KOPT-K1 (cell line): ENCODE data around the gene SEL1L.
A peak's percentile ranks its signal among the peaks of the same experiment; 100 is the strongest.

ENCODE experiments used
- H3K27ac ChIP-seq: fragments of 200-600 bp; sonication (generic); 2 replicates; pipeline ENCODE4 v1.5.1; 2016; ENCODE audit warnings: antibody characterized with exemption, mild to moderate bottlenecking, low read depth, low read length; ENCODE audit not compliant: poor library complexity, severe bottlenecking
- H3K36me3 ChIP-seq: fragments of 200-600 bp; sonication (generic); 2 replicates; pipeline ENCODE4 v1.5.1; 2017; ENCODE audit warnings: antibody characterized with exemption, mild to moderate bottlenecking, low read length, moderate library complexity; ENCODE audit not compliant: insufficient read depth
- H3K9me3 ChIP-seq: fragments of 200-600 bp; sonication (generic); 2 replicates; pipeline ENCODE4 v1.5.1; 2017; ENCODE audit warnings: antibody characterized with exemption, low read length, mild to moderate bottlenecking; ENCODE audit not compliant: insufficient read depth, poor library complexity, severe bottlenecking

Gene SEL1L

GRCh38 chr14:81533536-81534343 is at the start of gene SEL1L:
SEL1L (minus strand) TSS chr14:81533853; CDS start chr14:81533744, 109 bp downstream.
- Histone ChIP-seq H3K36me3 (0 out of 2 replicates have a peak, but pooled peaks cover 8% of the 10 kb centered on the region), H3K9me3 (peaks cover 13% of the 10 kb centered on the region), H3K27ac (peak within 1 kb of the TSS; percentile 53)

GRCh38 chr14:81582420-81582819 is 48.8 kb upstream of the SEL1L start:
- H3K9me3 ChIP-seq, result no peaks in the 10 kb centered on the region
- no peak overlapping the region for H3K27ac ChIP-seq
- no peaks in the 10 kb centered on the region for H3K36me3 ChIP-seq

GRCh38 chr14:81579115-81579514 is 45.5 kb upstream of the SEL1L start:
- Histone ChIP-seq H3K36me3 (no peaks in the 10 kb centered on the region), H3K9me3 (no peaks in the 10 kb centered on the region), H3K27ac (no peak overlapping the region)

- H3K9me3 ChIP-seq, result no peaks in the 10 kb centered on the region
- H3K27ac ChIP-seq, result no peak overlapping the region
- H3K36me3 ChIP-seq, result no peaks in the 10 kb centered on the region
Observed at GRCh38 chr14:81571437-81571836, 37.8 kb upstream of the SEL1L start.

- Histone ChIP-seq H3K27ac (no peak overlapping the region), H3K36me3 (no peaks in the 10 kb centered on the region), H3K9me3 (no peaks in the 10 kb centered on the region)
Observed at GRCh38 chr14:81567302-81567701, 33.6 kb upstream of the SEL1L start.

- no peaks in the 10 kb centered on the region for H3K36me3 ChIP-seq
- H3K9me3 ChIP-seq, result no peaks in the 10 kb centered on the region
- H3K27ac ChIP-seq, result no peak overlapping the region
Observed at GRCh38 chr14:81565441-81566290, 32.0 kb upstream of the SEL1L start.

- Histone ChIP-seq H3K9me3 (peaks cover 9% of the 10 kb centered on the region), H3K36me3 (no peaks in the 10 kb centered on the region), H3K27ac (no peak overlapping the region)
Observed at GRCh38 chr14:81562818-81563217, 29.2 kb upstream of the SEL1L start.

GRCh38 chr14:81561084-81561775 is 27.6 kb upstream of the SEL1L start:
- Histone ChIP-seq H3K27ac (no peak overlapping the region), H3K9me3 (peaks cover 9% of the 10 kb centered on the region), H3K36me3 (no peaks in the 10 kb centered on the region)

- Histone ChIP-seq H3K9me3 (peaks cover 9% of the 10 kb centered on the region), H3K36me3 (no peaks in the 10 kb centered on the region), H3K27ac (no peak overlapping the region)
Observed at GRCh38 chr14:81559385-81559784, 25.7 kb upstream of the SEL1L start.

- Histone ChIP-seq H3K9me3 (peaks cover 9% of the 10 kb centered on the region), H3K36me3 (no peaks in the 10 kb centered on the region), H3K27ac (no peak overlapping the region)
Observed at GRCh38 chr14:81557146-81557545, 23.5 kb upstream of the SEL1L start.

GRCh38 chr14:81555684-81556083 is 22.0 kb upstream of the SEL1L start:
- H3K36me3 ChIP-seq, result no peaks in the 10 kb centered on the region

GRCh38 chr14:81555051-81555450 is 21.4 kb upstream of the SEL1L start:
- no peak overlapping the region for H3K27ac ChIP-seq
- no peaks in the 10 kb centered on the region for H3K36me3 ChIP-seq
- H3K9me3 ChIP-seq, result peaks cover 9% of the 10 kb centered on the region

More at GRCh38 chr14:81555684-81556083, 22.0 kb upstream of the SEL1L start:
- H3K9me3 ChIP-seq, result peaks cover 9% of the 10 kb centered on the region
- H3K27ac ChIP-seq, result no peak overlapping the region

- no peaks in the 10 kb centered on the region for H3K36me3 ChIP-seq
- H3K27ac ChIP-seq, result no peak overlapping the region
Observed at GRCh38 chr14:81551471-81551870, 17.8 kb upstream of the SEL1L start.

GRCh38 chr14:81550001-81550637 is 16.5 kb upstream of the SEL1L start:
- Histone ChIP-seq H3K36me3 (no peaks in the 10 kb centered on the region), H3K27ac (no peak overlapping the region), H3K9me3 (no peaks in the 10 kb centered on the region)

More at GRCh38 chr14:81551471-81551870, 17.8 kb upstream of the SEL1L start:
- H3K9me3 ChIP-seq, result no peaks in the 10 kb centered on the region
